SH-SY5Y (cell line): ENCODE results near the gene KICS2.

Source experiments
- GATA2 ChIP-seq: IDR thresholded peaks from 2 replicates; pipeline ENCODE4 v1.6.1; 2011; ENCODE audit warnings: mild to moderate bottlenecking, low read depth, low read length
- GATA3 ChIP-seq: IDR thresholded peaks from 2 replicates; pipeline ENCODE4 v1.6.1; 2011; ENCODE audit warnings: low read depth, mild to moderate bottlenecking, low read length, moderate library complexity

Gene KICS2

GRCh38 chr12:64232196-64232595 lies 10.1 kb upstream of the KICS2 start:
- no peak for TF ChIP-seq GATA3
- no peak for TF ChIP-seq GATA2

- TF ChIP-seq GATA3 (no peak), GATA2 (no peak)
Observed at GRCh38 chr12:64229796-64230195, 7.7 kb upstream of the KICS2 start.

- TF ChIP-seq GATA2, result no peak
- TF ChIP-seq GATA3, result no peak
Observed at GRCh38 chr12:64229240-64229639, 7.1 kb upstream of the KICS2 start.

GRCh38 chr12:64225626-64226025 lies 3.5 kb upstream of the KICS2 start:
- no peak for TF ChIP-seq GATA2
- no peak for TF ChIP-seq GATA3

- TF ChIP-seq GATA2 (no peak), GATA3 (no peak)
Observed at GRCh38 chr12:64221651-64222008, 466 bp downstream of the KICS2 start.

GRCh38 chr12:64220046-64220445 lies 2.0 kb downstream of the KICS2 start:
- TF ChIP-seq GATA2, result no peak
- TF ChIP-seq GATA3, result no peak

- TF ChIP-seq GATA3, result no peak
- no peak for TF ChIP-seq GATA2
Observed at GRCh38 chr12:64219145-64219544, 3.0 kb downstream of the KICS2 start.

- TF ChIP-seq GATA3 (no peak), GATA2 (no peak)
Observed at GRCh38 chr12:64218597-64218996, 3.5 kb downstream of the KICS2 start.

- TF ChIP-seq GATA3 (no peak), GATA2 (no peak)
Observed at GRCh38 chr12:64216239-64216638, 5.9 kb downstream of the KICS2 start.

GRCh38 chr12:64212119-64212746 lies 9.9 kb downstream of the KICS2 start:
- TF ChIP-seq GATA3, result no peak
- TF ChIP-seq GATA2, result no peak

GRCh38 chr12:64207453-64207852 lies 14.6 kb downstream of the KICS2 start:
- no peak for TF ChIP-seq GATA2
- no peak for TF ChIP-seq GATA3

GRCh38 chr12:64205542-64205941 lies 16.6 kb downstream of the KICS2 start:
- TF ChIP-seq GATA2 (no peak), GATA3 (no peak)

- no peak for TF ChIP-seq GATA2
Observed at GRCh38 chr12:64203775-64204174, 18.3 kb downstream of the KICS2 start.

- TF ChIP-seq GATA3 (no peak), GATA2 (no peak)
Observed at GRCh38 chr12:64203036-64203435, 19.1 kb downstream of the KICS2 start.

- TF ChIP-seq GATA2 (no peak), GATA3 (no peak)
Observed at GRCh38 chr12:64194333-64195149, 27.6 kb downstream of the KICS2 start.
